Fibroblast of skin of right biceps (primary cell): Measurements from ENCODE around the gene MBD6.

Experiments used
- DNase-seq: peaks from one replicate; pipeline ENCODE4 v3.0.0-alpha.2; 2013

Gene MBD6

DNA sequence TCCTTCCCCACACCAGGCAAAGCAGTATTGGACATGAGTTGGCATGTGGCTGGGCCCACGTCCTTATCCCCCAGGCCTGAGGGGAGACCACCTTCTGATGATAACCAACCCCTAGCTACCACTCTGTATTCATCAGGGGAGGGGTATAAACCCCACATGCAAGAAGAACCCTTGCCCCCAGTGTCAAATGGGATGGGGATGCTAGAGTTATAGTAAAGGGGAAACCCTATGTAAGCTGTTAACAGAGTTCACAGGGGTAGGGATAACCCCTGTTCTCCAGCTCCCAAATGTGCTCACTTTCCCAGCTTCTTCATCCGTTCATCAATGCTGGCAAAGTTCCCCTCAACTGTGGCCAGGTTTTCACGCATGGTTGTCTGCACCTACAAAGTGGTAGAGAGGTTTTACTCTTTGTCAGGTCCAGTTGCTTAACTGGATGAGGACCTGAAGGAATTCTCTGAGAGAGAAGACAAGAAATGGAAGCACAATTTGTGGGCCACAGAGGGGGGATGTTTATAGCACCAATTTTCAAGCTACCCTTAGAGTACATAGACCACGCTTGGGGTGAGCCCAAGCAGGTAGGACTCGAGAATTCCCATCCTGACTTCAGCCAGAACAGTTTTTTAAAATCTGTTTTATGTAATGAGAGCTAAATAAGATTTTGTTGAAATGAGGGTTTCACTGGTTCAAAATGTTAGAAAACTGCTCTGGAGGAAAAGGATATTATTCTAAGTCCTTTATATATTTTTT is 7.9 kb downstream of the MBD6 start:
- no peak for DNase-seq

DNA sequence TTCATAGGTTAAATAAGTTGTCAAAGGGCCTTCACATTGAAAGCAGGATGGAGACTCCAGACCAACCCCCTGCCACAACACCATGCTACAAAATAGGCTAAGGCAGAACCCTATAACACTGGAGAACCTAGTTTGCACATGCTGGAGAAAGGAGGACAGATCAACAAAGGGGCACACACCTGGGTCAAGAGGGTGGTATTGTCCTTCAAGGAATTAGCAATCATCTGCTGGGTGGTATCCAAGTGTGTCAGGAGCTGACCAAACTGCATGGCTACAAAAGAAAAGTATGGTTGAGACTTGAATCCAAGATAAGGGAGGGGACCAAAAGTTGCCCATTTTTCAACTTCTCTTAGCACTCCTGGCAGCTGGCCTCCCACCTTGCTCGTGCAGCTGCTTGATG is 9.2 kb downstream of the MBD6 start:
- DNase-seq, result no peak

DNA sequence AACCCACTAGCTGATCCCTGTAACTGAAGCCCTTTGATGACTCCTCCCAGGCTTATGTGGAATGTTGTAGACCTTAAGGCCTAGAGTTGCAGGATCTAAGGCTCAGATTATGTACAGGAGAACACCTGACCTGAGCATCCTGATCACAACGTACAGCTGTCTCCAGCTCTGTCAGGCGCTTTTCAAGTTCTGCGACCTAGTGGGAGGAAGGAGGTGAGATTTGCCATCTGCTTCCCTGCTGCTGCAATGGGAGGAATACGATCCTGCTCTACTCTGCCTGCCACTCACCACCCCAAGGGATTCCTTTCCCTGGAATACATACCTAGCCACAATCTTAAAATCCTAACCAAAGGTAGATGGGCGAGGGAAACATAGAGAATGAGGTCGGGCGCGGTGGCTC is 10.5 kb downstream of the MBD6 start:
- DNase-seq, result no peak

GRCh38 chr12:57534250-57534649 is 11.6 kb downstream of the MBD6 start:
- DNase-seq, result no peak

DNA sequence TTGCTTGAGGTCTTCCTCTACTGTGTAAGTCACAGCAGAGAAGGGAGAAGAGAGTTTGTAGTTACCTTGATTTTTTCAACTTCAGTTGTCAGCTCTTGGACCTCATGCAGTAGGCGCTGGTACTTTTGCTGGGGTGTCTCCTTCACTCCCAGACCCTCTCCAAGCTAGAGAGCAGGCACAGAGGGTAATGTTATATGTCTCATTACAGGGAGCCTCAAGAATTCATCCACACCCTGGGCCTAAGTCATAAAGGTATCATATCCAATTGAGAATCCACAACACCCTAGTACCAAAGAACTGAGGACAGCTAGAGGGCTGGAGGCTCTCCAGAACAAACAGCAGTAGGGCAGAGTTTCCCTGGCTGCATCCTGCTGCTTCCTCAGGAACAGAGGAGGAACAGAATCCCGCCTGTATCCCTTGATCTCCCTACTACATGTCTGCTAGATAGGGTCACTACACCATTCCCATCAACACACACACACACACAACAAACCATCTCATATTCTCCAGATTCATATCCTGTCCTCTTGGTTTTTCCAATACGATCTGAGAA is 12.4 kb downstream of the MBD6 start:
- DNase-seq, result no peak

- DNase-seq, result no peak
These were observed 13.4 kb downstream of the MBD6 start for GRCh38 chr12:57535764-57536596.

DNA sequence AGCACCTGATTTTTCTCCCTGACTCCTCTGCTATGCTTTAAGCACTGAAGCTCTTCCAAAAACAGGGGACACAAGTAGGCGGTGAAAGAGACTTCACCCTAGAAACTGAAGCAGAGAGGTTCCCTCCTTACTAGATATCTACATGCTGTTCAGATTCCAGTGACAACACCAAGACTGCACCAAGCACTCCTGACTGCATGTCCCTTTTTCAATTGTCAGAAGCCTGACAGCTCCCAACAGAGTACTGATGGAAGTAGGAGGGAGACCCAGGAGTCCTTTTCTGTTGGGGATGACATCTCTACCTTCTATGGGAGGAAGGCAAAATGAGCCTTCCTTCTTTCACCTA is 13.9 kb downstream of the MBD6 start:
- no peak for DNase-seq

- DNase-seq, result no peak
These were observed 16.6 kb downstream of the MBD6 start for GRCh38 chr12:57539134-57539768.

- DNase-seq, result peak; percentile 41
These were observed 18.4 kb downstream of the MBD6 start for GRCh38 chr12:57541001-57541400.

DNA sequence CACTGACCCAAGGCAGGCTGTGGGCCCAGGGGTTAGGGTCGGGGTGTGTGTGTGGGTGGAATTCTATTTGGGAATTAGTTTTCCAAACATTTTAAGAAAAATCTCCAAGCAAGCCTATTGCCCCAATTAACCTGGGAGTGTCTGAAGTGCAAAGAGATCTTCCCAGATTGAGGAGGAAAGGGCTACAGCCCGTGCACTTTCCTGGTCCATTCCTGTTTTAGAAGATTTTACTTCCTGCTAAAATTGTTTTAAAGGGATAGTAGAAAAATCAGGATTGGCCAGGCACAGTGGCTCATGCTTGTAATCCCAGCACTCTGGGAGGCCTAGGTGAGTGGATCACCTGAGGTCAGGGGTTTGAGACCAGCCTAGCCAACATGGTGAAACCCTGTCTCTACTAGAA is 19.1 kb downstream of the MBD6 start:
- no peak for DNase-seq

DNA sequence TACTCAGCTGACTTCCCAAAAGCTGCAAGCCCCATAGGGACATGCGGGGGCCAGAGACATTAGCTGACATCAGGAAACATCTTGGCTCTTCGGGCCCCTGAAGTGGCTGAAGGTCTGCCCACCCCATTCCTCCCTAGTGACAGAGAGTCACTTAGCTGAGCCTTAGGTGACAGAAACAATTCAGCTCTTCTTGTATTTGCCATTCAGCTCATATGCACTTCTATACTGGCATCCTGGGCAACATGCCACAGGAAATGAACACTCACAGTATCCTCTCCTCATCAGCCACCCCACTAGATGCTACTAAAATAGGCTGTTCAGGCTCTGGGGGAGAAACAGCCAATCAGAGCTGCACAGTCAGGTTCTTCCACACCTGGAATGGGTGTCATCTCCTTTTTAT is 21.0 kb downstream of the MBD6 start:
- DNase-seq, result no peak

DNA sequence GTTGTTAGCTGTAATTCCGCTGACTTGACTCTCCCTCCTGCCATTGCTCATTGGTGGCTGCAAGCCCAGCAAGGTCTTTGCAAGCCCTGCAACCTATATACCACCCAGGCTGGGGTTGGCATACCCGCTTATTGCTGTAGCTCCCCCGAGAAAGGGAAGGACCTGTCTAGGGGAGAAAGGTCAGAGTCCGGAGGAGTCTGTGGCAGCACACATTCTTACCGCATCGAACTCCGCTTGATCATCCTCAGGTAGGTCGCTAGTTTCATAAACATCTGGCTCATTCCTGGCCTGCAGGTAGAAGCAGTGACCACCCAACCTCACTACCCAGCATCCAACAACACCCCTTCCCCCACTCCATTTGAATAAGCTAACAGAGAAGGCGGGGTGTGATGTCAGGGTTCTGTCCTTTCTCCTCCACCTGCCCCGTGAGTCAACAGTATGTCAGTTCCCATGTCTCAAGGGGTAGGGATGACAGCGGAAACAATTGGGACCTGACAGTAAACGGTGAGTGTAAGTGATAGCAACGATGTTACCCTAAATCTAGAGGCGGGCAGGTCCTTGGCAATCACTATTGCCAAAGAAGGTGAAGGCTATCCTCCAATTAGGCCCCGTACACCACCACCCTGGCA is 23.3 kb downstream of the MBD6 start:
- DNase-seq, result no peak

GRCh38 chr12:57546438-57547287 is 24.0 kb downstream of the MBD6 start, which contains the start of gene DCTN2:
TSS of gene DCTN2 (minus strand) at chr12:57547192. CDS start at chr12:57547063, 129 bp downstream.
- peak; percentile 98 for DNase-seq

DNA sequence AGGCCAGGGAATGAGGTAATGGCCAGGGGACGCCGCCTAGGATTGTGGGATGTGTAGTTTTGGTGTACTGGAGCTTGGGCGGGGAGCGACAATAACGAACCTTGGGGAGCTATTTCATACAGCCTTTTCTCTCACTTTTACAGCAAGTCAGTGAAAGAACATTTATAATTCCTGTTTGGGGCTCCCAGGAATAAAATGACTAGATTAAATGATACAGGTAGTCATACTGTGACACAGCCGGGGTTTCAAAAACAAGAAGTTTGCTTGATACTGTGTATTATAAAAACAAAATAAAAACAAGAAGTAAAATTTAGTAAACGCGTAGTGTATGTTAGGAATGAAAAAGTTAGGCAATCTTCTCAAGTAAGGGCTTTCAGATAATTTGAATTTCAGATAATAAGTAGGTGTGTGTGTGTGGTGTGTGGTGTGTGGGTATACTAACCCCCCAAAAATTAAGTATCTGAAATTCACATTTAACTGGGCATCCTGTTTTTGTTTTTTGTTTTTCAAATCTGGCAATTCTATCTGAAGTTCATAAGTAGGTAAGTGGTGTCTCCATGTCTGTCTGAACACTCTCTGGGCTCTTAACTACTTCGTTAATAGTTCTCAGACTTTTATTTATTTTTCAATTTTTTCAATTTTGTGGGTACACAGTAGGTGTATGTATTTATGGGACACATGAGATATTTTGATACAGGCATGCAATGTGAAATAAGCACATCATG is 24.8 kb downstream of the MBD6 start:
- DNase-seq, result no peak

DNA sequence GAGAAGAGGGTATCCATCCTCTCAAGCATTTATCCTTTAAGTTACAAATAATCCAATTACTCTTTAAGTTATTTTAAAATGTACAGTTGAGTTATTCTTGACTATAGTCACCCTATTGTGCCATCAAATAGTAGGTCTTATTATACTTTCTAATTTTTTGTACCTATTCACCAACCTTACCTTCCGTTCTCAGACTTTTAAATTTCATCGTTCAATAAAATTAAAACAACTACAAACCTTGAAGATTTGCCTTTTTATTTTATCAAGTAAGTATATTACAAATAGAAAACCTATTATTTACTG is 25.3 kb downstream of the MBD6 start:
- no peak for DNase-seq

GRCh38 chr12:57548488-57548887 is 25.9 kb downstream of the MBD6 start:
- DNase-seq, result no peak

GRCh38 chr12:57549203-57549908 is 26.7 kb downstream of the MBD6 start:
- DNase-seq, result no peak

- DNase-seq, result peak; percentile 9
These were observed 27.5 kb downstream of the MBD6 start, which contains the start of gene KIF5A for GRCh38 chr12:57549909-57550640. TSS of gene KIF5A (plus strand) at chr12:57550044. CDS start at chr12:57550272, 228 bp downstream.

DNA sequence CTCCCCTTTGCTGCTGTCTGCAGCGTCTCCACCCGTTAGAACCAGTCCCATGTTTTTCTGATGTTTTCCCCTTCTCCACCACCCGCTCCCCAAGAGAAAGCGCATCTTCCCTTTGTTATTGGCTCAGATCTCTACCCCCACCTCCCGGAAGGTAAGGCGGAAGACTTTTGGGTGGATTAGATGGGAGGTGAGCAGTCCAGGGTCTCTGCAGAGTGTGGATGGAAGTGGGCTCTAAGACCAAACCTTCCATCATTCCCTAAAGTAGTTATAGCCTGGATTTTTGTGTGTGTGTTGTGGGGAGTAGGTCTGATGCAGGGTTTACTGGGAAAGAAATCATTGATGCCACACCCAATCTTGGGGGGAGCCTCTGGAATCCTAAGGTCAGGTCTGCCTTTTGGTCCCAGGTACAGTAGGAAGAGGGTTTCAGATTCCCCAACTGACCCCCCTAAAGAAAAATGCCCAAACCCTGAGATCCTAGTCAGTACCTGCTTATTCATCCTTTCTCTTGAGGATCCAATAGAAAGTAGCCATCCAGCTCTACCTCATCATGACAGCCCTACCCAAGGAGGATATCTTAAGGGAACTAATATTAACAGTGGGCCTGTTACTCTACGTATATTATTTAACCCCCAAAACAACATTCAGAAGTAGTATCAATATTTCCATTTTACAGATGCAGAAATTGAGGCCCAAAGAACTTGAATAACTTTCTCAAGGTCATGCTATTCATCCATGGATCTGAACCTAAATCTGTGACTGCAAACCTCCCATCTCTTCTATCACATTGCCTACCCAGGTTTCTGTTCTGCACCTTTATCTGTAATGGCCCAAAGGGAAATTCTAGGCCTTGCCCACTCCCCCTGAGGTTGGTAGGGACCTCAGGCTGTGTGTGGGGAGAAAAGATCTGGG is 28.3 kb downstream of the MBD6 start:
- DNase-seq, result no peak
